Measurements from ENCODE around the gene POLD3.

The POLD3 gene

DNA sequence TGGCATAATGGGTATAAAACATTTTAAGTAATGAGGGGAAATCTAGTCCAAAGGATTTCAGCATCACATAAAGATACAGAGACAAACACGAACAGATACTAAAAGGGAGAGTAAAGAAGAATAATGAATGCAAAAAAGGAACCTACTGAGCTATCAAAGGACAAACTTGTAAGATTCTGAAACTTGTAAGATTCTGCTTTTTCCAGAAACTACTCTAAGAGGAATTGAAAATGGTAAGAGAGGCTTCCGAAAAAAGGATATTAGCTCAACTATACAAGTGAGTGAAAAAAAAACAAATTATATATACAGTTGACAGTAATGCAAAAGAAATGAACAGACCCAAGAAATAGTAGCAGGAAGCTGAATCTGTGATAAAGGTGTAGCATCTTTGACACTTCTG is 37.7 kb downstream of the POLD3 start:
- Histone ChIP-seq H3K27ac (replicated peaks; ENCODE audit: low read length) (no peak overlapping the region), H2AK5ac (ENCODE audit: low read depth, low read length) (no peak overlapping the region), H3K4me1 (ENCODE audit: control insufficient read depth in 2 of 2, insufficient read depth in 1 of 2, low read depth in 1 of 2, low read length in 2 of 2) (no peaks in the 10 kb centered on the region), H2BK12ac (ENCODE audit: low read length) (no peak overlapping the region), H3K79me1 (ENCODE audit: low read depth, low read length) (peaks cover 1% of the 10 kb centered on the region), H3K36me3 (replicated peaks in 1 of 2; ENCODE audit: control insufficient read depth in 2 of 2, insufficient read depth in 2 of 2, low read length in 2 of 2) (peaks cover 14 to 100% of the 10 kb centered on the region in 2 donors), H3K14ac (ENCODE audit: low read length) (no peak overlapping the region), H3K18ac (ENCODE audit: low read length) (no peak overlapping the region), H3K9me3 (replicated peaks in 1 of 2; ENCODE audit: control insufficient read depth in 2 of 2, insufficient read depth in 1 of 2, low read depth in 1 of 2, low read length in 2 of 2) (no peaks in the 10 kb centered on the region), H4K91ac (ENCODE audit: low read depth, low read length, poor library complexity) (no peak overlapping the region), H3K4me2 (ENCODE audit: insufficient read depth, low read length, poor library complexity, severe bottlenecking) (no peak overlapping the region), H3K4ac (ENCODE audit: low read length) (no peak overlapping the region), H3K9ac (ENCODE audit: low read depth, low read length, poor library complexity) (no peak overlapping the region), H2AFZ (ENCODE audit: low read length) (no peak overlapping the region), H3K4me3 (ENCODE audit: low read length in 2 of 2) (no peak overlapping the region), H2BK15ac (ENCODE audit: low read length) (no peak overlapping the region), H3K27me3 (ENCODE audit: control insufficient read depth in 3 of 3, insufficient read depth in 3 of 3, low read depth in 1 of 3, low read length in 3 of 3) (no peaks in the 10 kb centered on the region), H3K23ac (ENCODE audit: low read depth, low read length, poor library complexity) (no peak overlapping the region), H4K8ac (ENCODE audit: low read depth, low read length) (no peak overlapping the region), H2BK5ac (ENCODE audit: low read length) (no peak overlapping the region), H2BK120ac (ENCODE audit: low read depth, low read length) (no peak overlapping the region)
- no CpG with 5 or more reads among the region's 2 CpGs for WGBS, 2 donors (ENCODE audit: extremely low coverage in 2 of 2, insufficient read length in 2 of 2, insufficient replicate concordance in 1 of 2)
- no peak for DNase-seq (ENCODE audit: low spot score)

DNA sequence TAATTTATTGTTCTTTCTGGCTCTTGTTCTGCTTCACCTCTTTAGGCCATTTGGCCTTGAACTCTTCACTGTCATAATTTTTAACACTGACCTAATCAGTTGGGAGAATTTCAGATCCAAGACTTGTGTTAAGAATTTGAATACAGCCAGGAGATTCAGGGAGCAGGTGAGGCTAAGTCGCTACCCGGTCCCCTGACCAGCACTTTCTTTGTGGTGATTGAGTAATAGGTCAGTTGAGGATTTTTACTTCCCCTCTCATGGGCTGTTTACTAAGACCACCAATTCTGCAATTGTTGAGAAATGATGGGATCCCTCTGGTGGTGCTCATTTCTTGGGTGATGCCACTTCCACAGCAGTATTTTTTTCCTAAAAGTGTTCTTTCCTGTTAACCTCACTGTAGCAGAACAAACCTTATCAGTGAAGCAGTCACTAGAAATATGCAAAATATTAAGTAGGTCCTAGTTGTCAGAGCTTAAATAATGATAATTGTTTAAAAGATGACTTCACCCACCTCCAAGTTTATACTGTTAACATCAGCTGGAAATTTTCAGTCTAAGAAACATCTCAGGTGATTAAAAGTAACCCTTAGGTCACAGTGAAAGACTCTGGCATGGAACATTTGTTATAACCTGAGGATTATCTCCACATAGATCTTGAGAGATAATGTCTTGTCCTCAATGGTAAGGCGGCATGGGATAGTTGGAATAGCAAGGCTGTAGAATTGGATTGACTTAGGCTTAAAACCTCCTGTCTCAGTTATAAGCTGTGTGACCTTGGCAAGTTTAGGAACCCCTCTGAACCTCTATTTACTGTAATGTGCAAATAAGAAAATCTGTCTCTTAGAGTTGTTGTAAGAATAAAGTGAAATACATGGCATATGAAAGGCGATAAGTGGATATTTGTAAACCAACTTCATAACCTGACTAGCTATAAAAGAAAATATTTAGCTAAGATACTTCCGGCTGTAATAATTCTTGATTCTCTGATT is 41.3 kb downstream of the POLD3 start:
- Histone ChIP-seq H2AFZ (ENCODE audit: low read length) (no peak overlapping the region), H3K4me2 (ENCODE audit: insufficient read depth, low read length, poor library complexity, severe bottlenecking) (no peak overlapping the region), H3K4me1 (ENCODE audit: control insufficient read depth in 2 of 2, insufficient read depth in 1 of 2, low read depth in 1 of 2, low read length in 2 of 2) (no peaks in the 10 kb centered on the region), H2BK12ac (ENCODE audit: low read length) (no peak overlapping the region), H3K79me1 (ENCODE audit: low read depth, low read length) (no peaks in the 10 kb centered on the region), H3K23ac (ENCODE audit: low read depth, low read length, poor library complexity) (no peak overlapping the region), H3K4me3 (ENCODE audit: low read length in 2 of 2) (no peak overlapping the region), H3K27me3 (ENCODE audit: control insufficient read depth in 3 of 3, insufficient read depth in 3 of 3, low read depth in 1 of 3, low read length in 3 of 3) (no peaks in the 10 kb centered on the region), H3K27ac (replicated peaks; ENCODE audit: low read length) (no peak overlapping the region), H2AK5ac (ENCODE audit: low read depth, low read length) (no peak overlapping the region), H3K36me3 (replicated peaks in 1 of 2; ENCODE audit: control insufficient read depth in 2 of 2, insufficient read depth in 2 of 2, low read length in 2 of 2) (peaks cover 16 to 100% of the 10 kb centered on the region in 2 donors), H2BK120ac (ENCODE audit: low read depth, low read length) (no peak overlapping the region), H2BK5ac (ENCODE audit: low read length) (no peak overlapping the region), H3K9me3 (replicated peaks in 1 of 2; ENCODE audit: control insufficient read depth in 2 of 2, insufficient read depth in 1 of 2, low read depth in 1 of 2, low read length in 2 of 2) (no peaks in the 10 kb centered on the region), H3K14ac (ENCODE audit: low read length) (no peak overlapping the region), H4K91ac (ENCODE audit: low read depth, low read length, poor library complexity) (no peak overlapping the region), H2BK15ac (ENCODE audit: low read length) (no peak overlapping the region), H3K9ac (ENCODE audit: low read depth, low read length, poor library complexity) (no peak overlapping the region), H3K18ac (ENCODE audit: low read length) (no peak overlapping the region), H4K8ac (ENCODE audit: low read depth, low read length) (no peak overlapping the region), H3K4ac (ENCODE audit: low read length) (no peak overlapping the region)
- WGBS, 2 donors (ENCODE audit: extremely low coverage in 2 of 2, insufficient read length in 2 of 2, insufficient replicate concordance in 1 of 2) = no CpG with 5 or more reads among the region's 5 CpGs
- DNase-seq (ENCODE audit: low spot score) = no peak

DNA sequence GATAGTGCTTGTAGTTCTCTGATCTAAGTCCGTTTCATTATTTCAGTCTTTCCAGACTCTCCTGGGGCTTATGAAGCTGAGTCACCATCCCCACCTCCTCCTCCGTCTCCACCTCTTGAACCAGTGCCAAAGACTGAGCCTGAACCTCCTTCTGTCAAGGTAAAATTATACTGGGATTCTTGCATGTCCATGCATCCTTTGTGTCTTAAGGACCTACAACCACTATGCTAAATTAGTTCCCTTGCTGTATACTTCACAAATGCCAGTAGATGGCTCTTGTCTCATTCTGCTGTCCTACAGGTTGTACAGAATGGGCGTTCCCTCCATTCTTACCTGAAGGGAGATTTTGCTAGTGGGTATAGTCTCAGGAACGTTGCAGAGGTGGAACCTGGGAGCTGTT is 42.2 kb downstream of the POLD3 start:
- Histone ChIP-seq H3K4me1 (ENCODE audit: control insufficient read depth in 2 of 2, insufficient read depth in 1 of 2, low read depth in 1 of 2, low read length in 2 of 2) (peaks cover 0 to 2% of the 10 kb centered on the region in 2 donors), H3K4me3 (ENCODE audit: low read length in 2 of 2) (no peak overlapping the region), H2AFZ (ENCODE audit: low read length) (no peak overlapping the region), H3K23ac (ENCODE audit: low read depth, low read length, poor library complexity) (no peak overlapping the region), H3K27me3 (ENCODE audit: control insufficient read depth in 3 of 3, insufficient read depth in 3 of 3, low read depth in 1 of 3, low read length in 3 of 3) (no peaks in the 10 kb centered on the region), H3K4ac (ENCODE audit: low read length) (no peak overlapping the region), H4K8ac (ENCODE audit: low read depth, low read length) (no peak overlapping the region), H2BK120ac (ENCODE audit: low read depth, low read length) (no peak overlapping the region), H3K18ac (ENCODE audit: low read length) (no peak overlapping the region), H2BK15ac (ENCODE audit: low read length) (no peak overlapping the region), H2BK5ac (ENCODE audit: low read length) (no peak overlapping the region), H3K79me1 (ENCODE audit: low read depth, low read length) (no peaks in the 10 kb centered on the region), H3K36me3 (replicated peaks in 1 of 2; ENCODE audit: control insufficient read depth in 2 of 2, insufficient read depth in 2 of 2, low read length in 2 of 2) (peaks cover 15 to 100% of the 10 kb centered on the region in 2 donors), H2BK12ac (ENCODE audit: low read length) (no peak overlapping the region), H4K91ac (ENCODE audit: low read depth, low read length, poor library complexity) (no peak overlapping the region), H2AK5ac (ENCODE audit: low read depth, low read length) (no peak overlapping the region), H3K14ac (ENCODE audit: low read length) (no peak overlapping the region), H3K9ac (ENCODE audit: low read depth, low read length, poor library complexity) (no peak overlapping the region), H3K4me2 (ENCODE audit: insufficient read depth, low read length, poor library complexity, severe bottlenecking) (no peak overlapping the region), H3K9me3 (replicated peaks in 1 of 2; ENCODE audit: control insufficient read depth in 2 of 2, insufficient read depth in 1 of 2, low read depth in 1 of 2, low read length in 2 of 2) (no peaks in the 10 kb centered on the region), H3K27ac (replicated peaks; ENCODE audit: low read length) (no peak overlapping the region)
- WGBS, 2 donors (ENCODE audit: extremely low coverage in 2 of 2, insufficient read length in 2 of 2, insufficient replicate concordance in 1 of 2) = no CpG with 5 or more reads among the region's 4 CpGs
- no peak for DNase-seq (ENCODE audit: low spot score)

DNA sequence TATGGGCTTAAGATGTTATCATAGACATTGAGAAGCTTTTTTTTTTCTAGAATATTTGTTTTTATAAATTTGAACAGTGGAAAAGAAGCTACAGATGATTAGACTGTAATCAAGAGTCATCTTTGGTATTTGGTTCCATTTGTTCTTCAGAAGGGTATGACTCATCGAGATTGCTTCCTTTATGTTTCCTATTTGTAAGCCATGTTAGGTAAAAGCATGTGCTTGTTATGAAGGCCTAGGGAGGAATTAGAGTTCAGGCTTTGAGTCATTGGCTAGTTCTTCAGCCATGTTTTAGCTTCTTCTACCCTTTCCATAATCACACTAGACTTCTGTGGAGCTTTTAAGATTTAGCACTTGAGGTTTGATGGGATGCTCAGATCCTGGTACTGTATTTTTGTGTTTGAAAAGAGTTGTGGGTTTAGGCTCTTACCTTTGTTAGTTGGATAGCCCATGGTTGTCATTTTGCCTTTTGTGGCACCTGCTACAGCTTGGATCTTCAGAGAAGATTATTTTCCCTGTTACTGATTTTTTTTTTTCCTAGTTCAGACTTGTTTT is 44.3 kb downstream of the POLD3 start:
- H2BK5ac ChIP-seq (ENCODE audit: low read length) = no peak overlapping the region

More for the DNA sequence above, 44.3 kb downstream of the POLD3 start:
- H3K18ac ChIP-seq (ENCODE audit: low read length) = no peak overlapping the region
- H2BK12ac ChIP-seq (ENCODE audit: low read length) = no peak overlapping the region
- no peak overlapping the region for H3K4ac ChIP-seq (ENCODE audit: low read length)
- peaks cover 0 to 2% of the 10 kb centered on the region in 2 donors for H3K4me1 ChIP-seq (ENCODE audit: control insufficient read depth in 2 of 2, insufficient read depth in 1 of 2, low read depth in 1 of 2, low read length in 2 of 2)
- no peaks in the 10 kb centered on the region for H3K79me1 ChIP-seq (ENCODE audit: low read depth, low read length)
- H2BK120ac ChIP-seq (ENCODE audit: low read depth, low read length) = no peak overlapping the region
- no peak overlapping the region for H2AK5ac ChIP-seq (ENCODE audit: low read depth, low read length)
- no peak overlapping the region for H2AFZ ChIP-seq (ENCODE audit: low read length)
- no peak overlapping the region for H3K4me3 ChIP-seq (ENCODE audit: low read length in 2 of 2)
- no peak overlapping the region for H4K91ac ChIP-seq (ENCODE audit: low read depth, low read length, poor library complexity)
- no peak overlapping the region for H3K23ac ChIP-seq (ENCODE audit: low read depth, low read length, poor library complexity)
- no peak overlapping the region for H3K9ac ChIP-seq (ENCODE audit: low read depth, low read length, poor library complexity)
- DNase-seq (ENCODE audit: low spot score) = no peak
- H3K27me3 ChIP-seq (ENCODE audit: control insufficient read depth in 3 of 3, insufficient read depth in 3 of 3, low read depth in 1 of 3, low read length in 3 of 3) = no peaks in the 10 kb centered on the region
- H3K14ac ChIP-seq (ENCODE audit: low read length) = no peak overlapping the region
- no peak overlapping the region for H4K8ac ChIP-seq (ENCODE audit: low read depth, low read length)
- WGBS, 2 donors (ENCODE audit: extremely low coverage in 2 of 2, insufficient read length in 2 of 2, insufficient replicate concordance in 1 of 2) = no CpG with 5 or more reads among the region's 1 CpG
- H3K36me3 ChIP-seq (replicated peaks in 1 of 2; ENCODE audit: control insufficient read depth in 2 of 2, insufficient read depth in 2 of 2, low read length in 2 of 2) = peaks cover 14 to 100% of the 10 kb centered on the region in 2 donors
- H3K9me3 ChIP-seq (replicated peaks in 1 of 2; ENCODE audit: control insufficient read depth in 2 of 2, insufficient read depth in 1 of 2, low read depth in 1 of 2, low read length in 2 of 2) = no peaks in the 10 kb centered on the region
- no peak overlapping the region for H3K27ac ChIP-seq (replicated peaks; ENCODE audit: low read length)
- no peak overlapping the region for H3K4me2 ChIP-seq (ENCODE audit: insufficient read depth, low read length, poor library complexity, severe bottlenecking)
- H2BK15ac ChIP-seq (ENCODE audit: low read length) = no peak overlapping the region

Measured in neuronal stem cell (in vitro differentiated cells).